Measurements from ENCODE around the gene ADGRL1.
"Not testable (repeated sequence)": the region's sequence is repeated elsewhere in the genome, so short reads cannot be mapped to it uniquely, and the experiment has no call there.

ADGRL1 gene

GRCh38 chr19:14186684-14187083 lies 19.3 kb downstream of the ADGRL1 start:
- DNase-seq = not testable (repeated sequence)

GRCh38 chr19:14185691-14186090 lies 20.3 kb downstream of the ADGRL1 start:
- not testable (repeated sequence) for DNase-seq

GRCh38 chr19:14185158-14185557 lies 20.8 kb downstream of the ADGRL1 start:
- DNase-seq = no peak

GRCh38 chr19:14183741-14184350 lies 22.1 kb downstream of the ADGRL1 start:
- no peak for DNase-seq

GRCh38 chr19:14182476-14182875 lies 23.5 kb downstream of the ADGRL1 start:
- no peak for DNase-seq

GRCh38 chr19:14181906-14182305 lies 24.1 kb downstream of the ADGRL1 start:
- DNase-seq = no peak

- not testable (repeated sequence) for DNase-seq
Observed at GRCh38 chr19:14181199-14181598, 24.8 kb downstream of the ADGRL1 start.

- no peak for DNase-seq
Observed at GRCh38 chr19:14177496-14178074, 28.4 kb downstream of the ADGRL1 start.

GRCh38 chr19:14175351-14175792 lies 30.6 kb downstream of the ADGRL1 start:
- DNase-seq = no peak

GRCh38 chr19:14174883-14175282 lies 31.1 kb downstream of the ADGRL1 start:
- DNase-seq = no peak

GRCh38 chr19:14168993-14169392 lies 37.0 kb downstream of the ADGRL1 start:
- no peak for DNase-seq

GRCh38 chr19:14168259-14168972 lies 37.6 kb downstream of the ADGRL1 start:
- no peak for DNase-seq

GRCh38 chr19:14167576-14168138 lies 38.3 kb downstream of the ADGRL1 start:
- no peak for DNase-seq

- DNase-seq = no peak
Observed at GRCh38 chr19:14166999-14167575, 38.9 kb downstream of the ADGRL1 start.

GRCh38 chr19:14165990-14166830 lies 39.8 kb downstream of the ADGRL1 start:
- DNase-seq = no peak

- no peak for DNase-seq
Observed at GRCh38 chr19:14164724-14165493, 41.1 kb downstream of the ADGRL1 start.

- DNase-seq = no peak
Observed at GRCh38 chr19:14164082-14164481, 41.9 kb downstream of the ADGRL1 start.

GRCh38 chr19:14162871-14163297 lies 43.1 kb downstream of the ADGRL1 start:
- no peak for DNase-seq

- no peak for DNase-seq
Observed at GRCh38 chr19:14161305-14161704, 44.7 kb downstream of the ADGRL1 start.

- no peak for DNase-seq
Observed at GRCh38 chr19:14160017-14160703, 45.8 kb downstream of the ADGRL1 start.

- DNase-seq = no peak
Observed at GRCh38 chr19:14159059-14159458, 46.9 kb downstream of the ADGRL1 start.
